Lung (tissue), 12 donors: ENCODE measurements around the gene ZNF354B. TPM values are rescaled to one million over a fixed set of nuclear protein-coding genes. Genes with fewer than 3 reads are reported as not detected.

Experiments
- ATAC-seq: fragments of 200-7000 bp; cut with Tn5 transposase; one replicate; pipeline ENCODE4 v1.9.1; 2020; ENCODE audit warnings: moderate number of reproducible peaks; ENCODE audit not compliant: insufficient read depth, low FRiP score
- DNase-seq, 3 donors: peaks; one replicate each; pipeline ENCODE4 v3.0.0-alpha.2; 2013 to 2017
- H3K27ac ChIP-seq, 2 donors: one replicate each; pipeline ENCODE4 v1.5.1; 2013; ENCODE audit warnings: mild to moderate bottlenecking in 2 of 2, moderate library complexity in 2 of 2, control low read depth in 1 of 2, inconsistent platforms in 1 of 2, low read depth in 1 of 2, low read length in 1 of 2
- H3K27me3 ChIP-seq, 3 donors: one replicate each; pipeline ENCODE4 v1.5.1; 2013; ENCODE audit warnings: low read length in 2 of 3; ENCODE audit not compliant: control insufficient read depth in 3 of 3, insufficient read depth in 3 of 3
- H3K36me3 ChIP-seq, 4 donors: one replicate each; pipeline ENCODE4 v1.5.1; 2013; ENCODE audit warnings: low read length in 4 of 4, mild to moderate bottlenecking in 1 of 4, moderate library complexity in 1 of 4; ENCODE audit not compliant: control insufficient read depth in 4 of 4, insufficient read depth in 4 of 4
- H3K4me1 ChIP-seq, 5 donors: one replicate each; pipeline ENCODE4 v1.5.1; 2013; ENCODE audit warnings: low read length in 5 of 5, mild to moderate bottlenecking in 2 of 5, moderate library complexity in 1 of 5; ENCODE audit not compliant: control insufficient read depth in 5 of 5, insufficient read depth in 5 of 5
- H3K4me3 ChIP-seq: one replicate; pipeline ENCODE4 v1.5.1; 2013; ENCODE audit warnings: mild to moderate bottlenecking, control low read depth, moderate library complexity
- H3K9ac ChIP-seq, 2 donors: one replicate each; pipeline ENCODE4 v1.5.1; 2013; ENCODE audit warnings: low read length in 2 of 2, control low read depth in 1 of 2; ENCODE audit not compliant: insufficient read depth in 1 of 2
- H3K9me3 ChIP-seq, 4 donors: one replicate each; pipeline ENCODE4 v1.5.1; 2013; ENCODE audit warnings: low read length in 3 of 4, mild to moderate bottlenecking in 1 of 4, moderate library complexity in 1 of 4; ENCODE audit not compliant: control insufficient read depth in 4 of 4, insufficient read depth in 3 of 4
- CTCF ChIP-seq: IDR thresholded peaks from 2 replicates; pipeline ENCODE4 v1.5.1; 2012; ENCODE audit warnings: mild to moderate bottlenecking; ENCODE audit errors: control extremely low read depth, extremely low read depth
- WGBS, 2 donors: extraction: QIAGEN DNeasy Blood & Tissue Kit; methylation state at CpG; one replicate each; pipeline ENCODE4 v1.1.7; 2013; 5-methylcytosine and 5-hydroxymethylcytosine counted together
- polyA plus RNA-seq, 2 donors: library from polyadenylated mRNA; stranded (reverse); fragments of 200-250 nt; gene quantifications; one replicate each; pipeline ENCODE4 v1.2.1, GENCODE V29; 2013
- total RNA-seq, 2 donors: library from RNA; depleted of rRNA in 1 of 2; stranded (reverse); fragments of >200 nt in 1 of 2; gene quantifications; one replicate each; pipeline ENCODE4 v1.2.1, GENCODE V29; 2014 to 2021
- donor health status: control.
- donor health status: control.
- donor health status: Bipolar disorder and iron deficiency.
- donor health status: healthy.
- donor health status: DM: yes; HTN: yes; CAD: no.

ZNF354B gene
- total and polyA plus RNA-seq, 4 donors, result 4.5 to 27.4 (median 12.2) TPM

- H3K36me3 ChIP-seq, result no peaks in the 10 kb centered on the region
- H3K4me1 ChIP-seq, result no peaks in the 10 kb centered on the region
- H3K9me3 ChIP-seq, result no peaks in the 10 kb centered on the region
- WGBS, 2 donors, result 88% methylated on average over 2 of the region's 2 CpGs
- DNase-seq (no peak), ATAC-seq (no peak)
- H3K9ac ChIP-seq, result no peak overlapping the region
- no peak for TF ChIP-seq CTCF
- no peak overlapping the region for H3K27ac ChIP-seq
- no peak overlapping the region for H3K4me3 ChIP-seq
- H3K27me3 ChIP-seq, result no peaks in the 10 kb centered on the region
Measured at GRCh38 chr5:178820001-178820400, 39.8 kb upstream of the ZNF354B start.

GRCh38 chr5:178825444-178825843 lies 34.3 kb upstream of the ZNF354B start:
- H3K4me1 ChIP-seq, result no peaks in the 10 kb centered on the region
- DNase-seq, result no peak
- no peak for ATAC-seq
- no peak overlapping the region for H3K4me3 ChIP-seq
- WGBS, 2 donors, result 85 to 90% methylated on average over 6 of the region's 6 CpGs
- peaks cover 0 to 4% (median 0%) of the 10 kb centered on the region in 3 donors for H3K27me3 ChIP-seq
- no peak overlapping the region for H3K27ac ChIP-seq
- no peak for TF ChIP-seq CTCF
- no peaks in the 10 kb centered on the region for H3K9me3 ChIP-seq
- H3K36me3 ChIP-seq, result no peaks in the 10 kb centered on the region
- H3K9ac ChIP-seq, result no peak overlapping the region

- Histone ChIP-seq H3K9me3 (peaks cover 0 to 5% (median 0%) of the 10 kb centered on the region in 4 donors), H3K36me3 (no peaks in the 10 kb centered on the region), H3K9ac (no peak overlapping the region), H3K4me1 (no peaks in the 10 kb centered on the region), H3K27me3 (peaks cover 0 to 4% (median 0%) of the 10 kb centered on the region in 3 donors), H3K27ac (no peak overlapping the region), H3K4me3 (no peak overlapping the region)
- DNase-seq, result no peak
- 79 to 83% methylated on average over 2 of the region's 2 CpGs for WGBS, 2 donors
- no peak for TF ChIP-seq CTCF
- no peak for ATAC-seq
Measured at GRCh38 chr5:178826216-178826615, 33.5 kb upstream of the ZNF354B start.

GRCh38 chr5:178827636-178828035 lies 32.1 kb upstream of the ZNF354B start:
- DNase-seq, result no peak
- no peak overlapping the region for H3K9ac ChIP-seq
- H3K4me1 ChIP-seq, result no peaks in the 10 kb centered on the region
- 67 to 68% methylated on average over 4 of the region's 4 CpGs for WGBS, 2 donors
- H3K36me3 ChIP-seq, result no peaks in the 10 kb centered on the region
- H3K9me3 ChIP-seq, result peaks cover 0 to 5% (median 0%) of the 10 kb centered on the region in 4 donors
- no peak for TF ChIP-seq CTCF
- H3K27me3 ChIP-seq, result peaks cover 0 to 4% (median 0%) of the 10 kb centered on the region in 3 donors
- H3K27ac ChIP-seq, result no peak overlapping the region
- H3K4me3 ChIP-seq, result no peak overlapping the region
- no peak for ATAC-seq
